BLaER1 (cell line): ENCODE results near the gene NR2C2.

Experiments
- H3K27ac ChIP-seq: shearing (Covaris generic); formaldehyde crosslinking; 2 replicates; pipeline ENCODE4 v1.8.1; 2022
- H3K27me3 ChIP-seq: shearing (Covaris generic); formaldehyde crosslinking; 2 replicates; pipeline ENCODE4 v1.8.1; 2022
- H3K36me3 ChIP-seq: shearing (Covaris generic); formaldehyde crosslinking; 2 replicates; pipeline ENCODE4 v1.8.1; 2022
- H3K4me1 ChIP-seq: shearing (Covaris generic); formaldehyde crosslinking; 2 replicates; pipeline ENCODE4 v1.8.1; 2022
- H3K4me2 ChIP-seq: shearing (Covaris generic); formaldehyde crosslinking; 2 replicates; pipeline ENCODE4 v1.8.1; 2022
- H3K4me3 ChIP-seq: shearing (Covaris generic); formaldehyde crosslinking; 2 replicates; pipeline ENCODE4 v1.8.1; 2022
- H3K9ac ChIP-seq: shearing (Covaris generic); formaldehyde crosslinking; 2 replicates; pipeline ENCODE4 v1.8.1; 2022
- H3K9me3 ChIP-seq: shearing (Covaris generic); formaldehyde crosslinking; 2 replicates; pipeline ENCODE4 v1.8.1; 2022
- H4K20me1 ChIP-seq: shearing (Covaris generic); formaldehyde crosslinking; 2 replicates; pipeline ENCODE4 v1.8.1; 2022
- Cebpa-rat ChIP-seq: shearing (Covaris generic); IDR thresholded peaks from 2 replicates; pipeline ENCODE4 v1.8.1; 2022

The NR2C2 gene

DNA sequence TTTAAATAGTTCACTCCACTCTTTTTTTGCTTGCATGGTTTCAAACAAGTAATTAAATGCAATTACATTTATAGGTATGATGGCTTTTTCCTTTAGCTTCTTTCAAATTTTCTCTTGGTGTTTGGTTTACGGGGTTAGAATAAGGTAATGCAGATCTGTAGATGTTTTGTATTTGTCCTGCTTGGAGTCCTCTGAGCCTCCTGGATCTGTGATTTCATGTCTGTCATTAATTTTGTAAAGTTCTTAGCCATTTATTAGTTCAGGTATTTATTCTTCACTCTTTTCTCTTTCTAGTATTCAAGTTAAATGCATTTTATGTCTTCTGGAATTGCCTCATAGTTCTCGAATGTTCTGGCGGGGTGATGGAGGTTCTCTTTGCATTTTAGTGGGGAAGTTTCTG is 119.1 kb downstream of the NR2C2 start:
- no peak for TF ChIP-seq Cebpa-rat
- peaks cover 14% of the 10 kb centered on the region for H4K20me1 ChIP-seq

DNA sequence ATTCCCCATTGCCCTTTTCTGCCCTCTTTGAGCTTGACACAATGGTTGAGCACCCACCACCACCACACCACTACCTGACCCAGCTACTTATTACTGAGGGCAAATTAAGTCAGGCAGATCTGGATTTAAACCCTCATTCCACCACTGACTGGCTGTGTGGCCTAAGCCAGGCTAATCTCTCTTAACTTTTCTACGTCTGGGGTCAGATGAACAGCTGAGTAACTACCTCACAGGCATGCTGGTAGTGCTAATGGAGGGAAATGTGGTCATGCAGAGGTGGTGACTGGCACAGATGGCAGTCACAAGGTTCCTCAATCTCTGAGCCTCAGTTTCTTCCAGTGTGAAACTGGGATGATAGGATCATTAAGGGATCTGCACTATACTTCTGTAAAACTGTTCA is 122.1 kb downstream of the NR2C2 start:
- H3K4me1 ChIP-seq: no peaks in the 10 kb centered on the region
- H3K9me3 ChIP-seq: no peaks in the 10 kb centered on the region
- H3K4me3 ChIP-seq: no peak overlapping the region
- H4K20me1 ChIP-seq: no peaks in the 10 kb centered on the region
- no peaks in the 10 kb centered on the region for H3K27me3 ChIP-seq
- H3K27ac ChIP-seq: no peak overlapping the region
- TF ChIP-seq Cebpa-rat: no peak
- H3K36me3 ChIP-seq: peaks cover 40% of the 10 kb centered on the region
- no peak overlapping the region for H3K9ac ChIP-seq
- no peak overlapping the region for H3K4me2 ChIP-seq

More for the DNA sequence above, 119.1 kb downstream of the NR2C2 start:
- H3K27me3 ChIP-seq: no peaks in the 10 kb centered on the region
- peaks cover 14% of the 10 kb centered on the region for H3K4me1 ChIP-seq
- H3K9ac ChIP-seq: no peak overlapping the region
- no peak overlapping the region for H3K27ac ChIP-seq
- H3K36me3 ChIP-seq: peaks cover 22% of the 10 kb centered on the region
- no peak overlapping the region for H3K4me2 ChIP-seq
- no peaks in the 10 kb centered on the region for H3K9me3 ChIP-seq
- no peak overlapping the region for H3K4me3 ChIP-seq

DNA sequence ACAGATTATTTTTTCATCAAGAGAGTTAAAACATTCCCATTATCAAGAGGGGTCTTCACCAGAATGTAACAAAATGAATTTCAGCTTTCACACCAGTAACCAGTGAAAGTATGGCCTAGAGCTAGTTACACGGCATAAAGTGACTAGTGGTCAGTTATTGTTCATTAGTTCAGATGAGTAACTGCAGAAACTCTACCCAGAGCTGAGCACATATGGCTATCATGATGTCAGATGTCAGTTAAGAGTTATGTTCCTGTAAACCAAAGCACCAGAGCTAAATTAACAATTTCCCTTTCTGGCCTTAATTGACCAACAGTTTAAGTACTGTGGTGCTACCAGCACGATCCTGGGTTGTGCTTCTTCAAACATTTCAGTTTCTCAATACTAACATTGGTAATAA is 124.3 kb downstream of the NR2C2 start:
- Histone ChIP-seq H3K9ac (no peak overlapping the region), H3K36me3 (peaks cover 63% of the 10 kb centered on the region), H4K20me1 (no peaks in the 10 kb centered on the region), H3K4me1 (peaks cover 10% of the 10 kb centered on the region), H3K4me2 (no peak overlapping the region), H3K27ac (no peak overlapping the region), H3K9me3 (no peaks in the 10 kb centered on the region), H3K4me3 (no peak overlapping the region), H3K27me3 (no peaks in the 10 kb centered on the region)
- TF ChIP-seq Cebpa-rat: no peak

DNA sequence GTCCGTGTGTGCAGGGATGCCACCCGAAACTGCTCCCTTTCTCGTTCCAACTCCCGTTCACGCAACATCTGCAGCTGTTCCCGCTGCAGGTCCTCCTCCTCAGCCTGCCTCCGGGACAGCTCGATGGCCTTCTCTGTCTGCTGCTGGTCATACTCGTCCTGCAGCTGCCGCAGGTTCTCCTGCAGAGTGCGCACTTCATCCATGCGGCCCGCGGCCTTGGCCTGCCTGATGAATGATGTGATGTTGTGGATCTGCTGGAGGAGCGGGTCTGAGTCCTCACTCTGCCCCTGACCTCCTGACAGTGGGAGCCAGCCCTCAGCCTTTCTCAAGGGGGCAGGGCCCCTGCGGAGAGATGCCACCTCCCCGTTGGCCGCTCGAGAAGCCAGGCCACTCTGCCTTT is 127.1 kb downstream of the NR2C2 start:
- H3K9ac ChIP-seq: no peak overlapping the region
- H3K9me3 ChIP-seq: no peaks in the 10 kb centered on the region
- H3K36me3 ChIP-seq: peaks cover 89% of the 10 kb centered on the region
- no peak overlapping the region for H3K4me2 ChIP-seq
- no peak for TF ChIP-seq Cebpa-rat
- no peaks in the 10 kb centered on the region for H4K20me1 ChIP-seq
- H3K4me3 ChIP-seq: no peak overlapping the region
- no peaks in the 10 kb centered on the region for H3K27me3 ChIP-seq
- H3K27ac ChIP-seq: no peak overlapping the region
- peaks cover 10% of the 10 kb centered on the region for H3K4me1 ChIP-seq

DNA sequence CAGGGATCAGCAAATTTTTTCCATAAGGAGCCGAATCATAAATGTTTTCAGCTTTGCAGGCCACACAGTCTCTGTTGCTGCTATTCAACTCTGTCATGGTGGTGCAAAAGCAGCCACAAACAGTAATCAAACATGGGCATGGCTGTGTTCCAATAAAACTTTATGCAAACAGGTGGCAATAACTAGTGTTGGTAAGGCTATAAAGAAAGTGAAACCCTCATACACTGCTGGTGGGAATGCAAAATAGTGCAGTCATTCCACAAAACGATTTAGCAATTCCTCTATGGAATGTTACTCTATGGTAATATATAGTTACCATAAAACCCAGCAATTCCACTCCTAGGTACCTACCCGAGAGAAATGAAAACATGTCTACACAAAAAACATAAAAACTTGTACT is 131.7 kb downstream of the NR2C2 start:
- H3K4me1 ChIP-seq: peaks cover 10% of the 10 kb centered on the region
- H3K27me3 ChIP-seq: no peaks in the 10 kb centered on the region
- no peak for TF ChIP-seq Cebpa-rat
- no peak overlapping the region for H3K4me3 ChIP-seq
- no peaks in the 10 kb centered on the region for H4K20me1 ChIP-seq
- no peak overlapping the region for H3K4me2 ChIP-seq
- no peak overlapping the region for H3K9ac ChIP-seq
- H3K27ac ChIP-seq: no peak overlapping the region
- H3K36me3 ChIP-seq: peaks cover 98% of the 10 kb centered on the region
- no peaks in the 10 kb centered on the region for H3K9me3 ChIP-seq

DNA sequence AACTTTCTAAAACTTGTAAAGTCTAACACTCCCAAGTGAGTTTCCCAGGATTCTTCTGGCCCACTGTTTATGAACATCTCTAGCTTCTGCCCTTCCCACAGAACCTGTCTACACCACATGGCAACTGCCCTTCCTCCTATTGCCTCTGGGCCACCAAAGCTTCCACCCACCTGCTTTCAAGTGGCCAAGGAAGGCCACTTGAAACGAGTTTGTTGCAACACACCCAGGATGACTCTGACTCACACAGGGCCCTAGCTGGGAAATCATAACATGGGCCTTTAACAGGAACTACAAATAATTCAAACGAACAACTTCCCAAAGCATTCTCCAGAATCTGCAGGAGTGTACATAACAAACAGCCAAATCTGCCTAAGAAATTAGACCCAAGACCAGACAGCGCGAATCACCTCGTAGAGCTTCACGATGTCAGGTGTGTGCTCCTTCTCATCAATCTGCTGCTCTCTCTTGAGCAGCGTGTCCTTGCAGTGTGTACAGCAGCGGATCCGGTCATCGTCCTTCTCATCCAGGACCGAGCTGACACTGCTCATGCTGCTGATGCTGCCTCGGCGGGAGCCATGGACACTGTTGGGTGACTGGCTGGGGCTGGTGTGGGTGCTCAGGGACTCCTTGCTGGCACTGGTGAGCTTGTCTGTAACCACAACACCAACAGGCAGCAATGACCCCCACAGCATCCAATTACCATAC is 134.7 kb downstream of the NR2C2 start:
- no peak overlapping the region for H3K4me3 ChIP-seq
- H4K20me1 ChIP-seq: no peaks in the 10 kb centered on the region
- H3K9ac ChIP-seq: no peak overlapping the region
- H3K36me3 ChIP-seq: peaks cover 96% of the 10 kb centered on the region
- no peaks in the 10 kb centered on the region for H3K27me3 ChIP-seq
- TF ChIP-seq Cebpa-rat: no peak
- H3K4me1 ChIP-seq: no peaks in the 10 kb centered on the region
- no peaks in the 10 kb centered on the region for H3K9me3 ChIP-seq
- H3K27ac ChIP-seq: no peak overlapping the region
- no peak overlapping the region for H3K4me2 ChIP-seq

DNA sequence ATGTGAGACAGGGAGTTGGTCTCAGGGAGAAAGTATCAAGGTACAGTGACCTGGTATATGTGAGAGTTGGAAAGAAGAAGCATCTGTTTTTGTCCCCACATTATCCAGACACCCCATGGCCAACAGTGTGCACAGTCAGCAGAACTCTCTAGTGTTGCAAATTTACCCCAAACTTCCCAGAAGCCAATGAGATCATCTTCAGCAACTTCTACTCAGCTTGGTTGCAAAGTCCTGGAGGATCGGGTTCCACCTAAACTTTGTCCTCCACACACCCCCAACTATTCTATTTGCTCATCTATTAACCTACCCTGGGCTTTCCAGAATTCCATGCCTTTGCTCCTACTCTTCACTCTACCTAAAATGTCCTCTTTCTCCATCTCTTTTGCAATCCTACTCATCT is 135.9 kb downstream of the NR2C2 start:
- H3K4me1 ChIP-seq: no peaks in the 10 kb centered on the region
- TF ChIP-seq Cebpa-rat: no peak
- H4K20me1 ChIP-seq: no peaks in the 10 kb centered on the region
- no peaks in the 10 kb centered on the region for H3K9me3 ChIP-seq
- no peak overlapping the region for H3K27ac ChIP-seq
- no peak overlapping the region for H3K4me2 ChIP-seq
- no peaks in the 10 kb centered on the region for H3K27me3 ChIP-seq
- peaks cover 95% of the 10 kb centered on the region for H3K36me3 ChIP-seq
- no peak overlapping the region for H3K9ac ChIP-seq
- H3K4me3 ChIP-seq: no peak overlapping the region

DNA sequence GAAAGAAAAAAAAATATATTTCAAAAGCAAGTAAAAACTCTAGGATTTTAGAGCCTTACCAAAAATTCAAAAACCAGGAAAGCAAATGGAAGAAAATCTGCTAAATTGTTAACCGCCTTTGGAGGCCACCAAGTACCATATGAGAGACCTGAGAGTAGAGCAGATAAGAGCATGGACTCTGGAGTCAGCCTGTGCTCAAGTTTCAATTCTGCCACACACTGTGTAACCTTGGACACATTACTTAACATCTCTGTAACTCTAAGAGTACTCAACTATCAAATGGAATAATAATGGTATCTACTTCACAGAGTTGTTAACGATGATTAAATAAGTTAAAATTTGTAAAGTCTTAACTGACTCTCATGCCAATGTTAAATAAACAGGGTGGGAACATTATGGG is 138.9 kb downstream of the NR2C2 start:
- no peaks in the 10 kb centered on the region for H3K4me1 ChIP-seq
- H3K9me3 ChIP-seq: no peaks in the 10 kb centered on the region
- no peak for TF ChIP-seq Cebpa-rat
- no peaks in the 10 kb centered on the region for H4K20me1 ChIP-seq
- no peak overlapping the region for H3K9ac ChIP-seq
- H3K27ac ChIP-seq: no peak overlapping the region
- H3K4me3 ChIP-seq: no peak overlapping the region
- H3K4me2 ChIP-seq: no peak overlapping the region
- H3K27me3 ChIP-seq: no peaks in the 10 kb centered on the region
- H3K36me3 ChIP-seq: peaks cover 94% of the 10 kb centered on the region

DNA sequence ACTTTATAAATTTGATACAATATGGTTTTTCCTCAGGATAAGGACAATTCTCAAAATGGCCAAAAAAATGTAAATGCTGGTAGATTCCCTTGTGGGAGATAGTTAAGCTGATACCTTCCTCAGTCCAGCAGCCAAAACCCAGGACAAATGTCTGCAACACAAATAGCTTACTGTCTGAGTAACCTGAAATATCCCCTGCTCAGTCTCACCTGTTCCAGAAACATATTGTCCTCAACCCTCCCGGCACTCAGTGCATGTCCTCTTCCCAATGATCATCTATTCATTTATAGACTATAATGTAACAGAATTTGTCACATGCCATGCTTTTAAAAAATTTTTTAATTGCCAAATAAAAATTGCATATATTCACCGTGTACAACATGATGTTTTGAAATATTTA is 139.3 kb downstream of the NR2C2 start:
- Histone ChIP-seq H3K27me3 (no peaks in the 10 kb centered on the region), H3K4me1 (no peaks in the 10 kb centered on the region), H3K36me3 (peaks cover 94% of the 10 kb centered on the region), H3K9me3 (no peaks in the 10 kb centered on the region), H3K4me2 (no peak overlapping the region), H3K27ac (no peak overlapping the region), H3K9ac (no peak overlapping the region), H4K20me1 (no peaks in the 10 kb centered on the region), H3K4me3 (no peak overlapping the region)
- TF ChIP-seq Cebpa-rat: no peak

DNA sequence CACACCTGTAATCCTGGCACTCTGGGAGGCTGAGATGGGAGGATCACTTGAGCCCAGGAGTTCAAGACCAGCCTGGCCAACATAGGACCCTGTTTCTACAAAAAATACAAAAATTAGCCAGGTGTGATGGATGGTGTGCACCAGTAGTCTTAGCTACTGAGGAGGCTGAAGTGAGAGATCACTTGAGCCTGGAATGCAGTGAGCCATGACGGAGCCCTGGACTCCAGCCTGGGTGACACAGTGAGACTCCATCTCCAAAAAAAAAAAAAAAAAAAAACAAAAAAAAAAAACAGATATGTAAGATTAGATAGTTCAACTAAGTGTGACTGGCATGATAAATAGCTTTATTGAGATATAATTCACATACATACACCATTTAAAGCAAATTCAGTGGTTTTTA is 141.8 kb downstream of the NR2C2 start:
- H3K36me3 ChIP-seq: peaks cover 88% of the 10 kb centered on the region

DNA sequence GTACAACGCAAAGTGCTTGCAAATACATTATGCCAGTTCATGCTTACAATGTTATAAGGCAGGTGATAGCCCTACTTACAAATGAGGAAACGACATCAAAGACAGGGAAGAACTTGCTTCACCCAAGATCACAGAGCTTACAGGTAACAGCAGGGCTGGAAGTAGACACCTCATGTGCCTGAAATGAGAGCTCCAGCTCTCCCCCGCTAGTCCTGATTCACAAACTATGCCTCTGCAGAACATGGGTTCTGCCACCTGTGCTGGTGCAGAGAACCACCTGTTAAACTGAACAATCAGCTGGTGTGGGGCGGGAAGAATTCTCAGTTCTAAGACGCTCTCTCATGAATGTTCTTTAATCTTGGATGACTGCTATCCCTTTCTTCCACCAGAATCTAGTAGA is 144.2 kb downstream of the NR2C2 start:
- Histone ChIP-seq H3K27me3 (no peaks in the 10 kb centered on the region), H3K4me3 (no peak overlapping the region), H3K9me3 (no peaks in the 10 kb centered on the region), H3K9ac (no peak overlapping the region), H3K36me3 (peaks cover 88% of the 10 kb centered on the region), H3K4me1 (peaks cover 7% of the 10 kb centered on the region; the same call in 1 of the 2 replicates), H3K27ac (no peak overlapping the region), H3K4me2 (no peak overlapping the region), H4K20me1 (peaks cover under 1% of the 10 kb centered on the region; the same call in 1 of the 2 replicates)
- no peak for TF ChIP-seq Cebpa-rat

More for the DNA sequence above, 141.8 kb downstream of the NR2C2 start:
- Histone ChIP-seq H3K4me2 (no peak overlapping the region), H3K4me1 (no peaks in the 10 kb centered on the region), H3K9me3 (no peaks in the 10 kb centered on the region), H3K27me3 (no peaks in the 10 kb centered on the region), H4K20me1 (no peaks in the 10 kb centered on the region), H3K27ac (no peak overlapping the region), H3K4me3 (no peak overlapping the region), H3K9ac (no peak overlapping the region)
- no peak for TF ChIP-seq Cebpa-rat
